B cell (primary cell): ENCODE measurements around the gene TFAP2D. TPM values are rescaled to one million over a fixed set of nuclear protein-coding genes. Genes with fewer than 3 reads are reported as not detected.
A peak's percentile ranks its signal among the peaks of the same experiment; 100 is the strongest.

ENCODE experiments used
- ATAC-seq: fragments of 200-7000 bp; cut with Tn5 transposase; one replicate; pipeline ENCODE4 v1.10.0; 2021; ENCODE audit warnings: low read depth, mild to moderate bottlenecking, moderate number of reproducible peaks, moderate library complexity
- CTCF ChIA-PET: fragments of 350-600 bp; sonication (Branson Sonifier 250); formaldehyde crosslinking; loops from one replicate; lab custom pipeline; 2021; ENCODE audit warnings: antibody characterized with exemption, inconsistent platforms; lab: Charles Lee
- POLR2A ChIA-PET: fragments of 350-600 bp; sonication (Branson Sonifier 250); formaldehyde crosslinking; loops from one replicate; lab custom pipeline; 2021; ENCODE audit warnings: antibody characterized with exemption; lab: Charles Lee
- DNase-seq: peaks from one replicate; pipeline ENCODE4 v3.0.0; 2013
- H2AFZ ChIP-seq: 2 replicates; pipeline ENCODE4 v1.6.1; 2012; ENCODE audit warnings: mild to moderate bottlenecking, low read depth, low read length; ENCODE audit not compliant: insufficient read depth, poor library complexity, severe bottlenecking
- H3K27ac ChIP-seq, 2 donors: 1 replicate in 1 of 2; 2 replicates in 1 of 2; pipeline ENCODE4 v1.5.1; 2012 to 2013; ENCODE audit warnings: low read length in 2 of 2, mild to moderate bottlenecking in 2 of 2, moderate library complexity in 1 of 2
- H3K27me3 ChIP-seq, 4 experiments: fragments of 200-600 bp in 1 of 4; sonication (generic) in 1 of 4; replicated peaks in 1 of 4; 1 replicate in 2 of 4; 2 replicates in 2 of 4; pipeline versions ENCODE4 v1.6.1 to v1.7.0; 2013 to 2016; ENCODE audit warnings: low read length in 3 of 4, mild to moderate bottlenecking in 2 of 4, mixed read lengths in 1 of 4, moderate library complexity in 1 of 4; ENCODE audit not compliant: insufficient read depth in 4 of 4, control insufficient read depth in 3 of 4; ENCODE audit errors: control extremely low read depth in 1 of 4
- H3K36me3 ChIP-seq, 2 experiments: replicated peaks in 1 of 2; 1 replicate in 1 of 2; 2 replicates in 1 of 2; pipeline versions ENCODE4 v1.6.1 to v1.7.1; 2013; ENCODE audit warnings: low read length in 1 of 2; ENCODE audit not compliant: insufficient read depth in 2 of 2, control insufficient read depth in 1 of 2; ENCODE audit errors: control extremely low read depth in 1 of 2, extremely low read depth in 1 of 2
- H3K4me1 ChIP-seq, 2 donors: fragments of 200-600 bp in 1 of 2; sonication (generic) in 1 of 2; 1 replicate in 1 of 2; 2 replicates in 1 of 2; pipeline versions ENCODE4 v1.5.1 to v1.6.1; 2013 to 2017; ENCODE audit warnings: low read length in 2 of 2; ENCODE audit not compliant: control insufficient read depth in 2 of 2, insufficient read depth in 2 of 2
- H3K4me2 ChIP-seq: replicated peaks from 2 replicates; pipeline ENCODE3; 2012; ENCODE audit warnings: mild to moderate bottlenecking, low read depth, low read length; ENCODE audit not compliant: poor library complexity, severe bottlenecking
- H3K4me3 ChIP-seq, 5 experiments: fragments of 200-600 bp in 1 of 5; sonication (generic) in 1 of 5; 1 replicate in 3 of 5; 2 replicates in 2 of 5; pipeline versions ENCODE4 v1.5.1 to v1.7.0; 2011 to 2016; ENCODE audit warnings: low read length in 4 of 5, mild to moderate bottlenecking in 4 of 5, low read depth in 2 of 5, control low read depth in 1 of 5, moderate library complexity in 1 of 5; ENCODE audit not compliant: insufficient read depth in 1 of 5; ENCODE audit errors: control extremely low read depth in 1 of 5, extremely low read depth in 1 of 5
- H3K79me2 ChIP-seq: fragments of 200-600 bp; sonication (generic); one replicate; pipeline ENCODE4 v1.6.0; 2016; ENCODE audit warnings: low read length; ENCODE audit not compliant: control insufficient read depth, insufficient read depth
- H3K9ac ChIP-seq: fragments of 200-600 bp; sonication (generic); 2 replicates; pipeline ENCODE4 v1.6.1; 2017; ENCODE audit warnings: mild to moderate bottlenecking, low read length, moderate library complexity
- H3K9me3 ChIP-seq, 3 donors: one replicate each; pipeline versions ENCODE4 v1.6.1 to v1.7.1; 2013; ENCODE audit warnings: low read length in 2 of 3; ENCODE audit not compliant: control insufficient read depth in 2 of 3, insufficient read depth in 1 of 3; ENCODE audit errors: control extremely low read depth in 1 of 3
- H4K20me1 ChIP-seq: 2 replicates; pipeline ENCODE4 v1.6.0; 2012; ENCODE audit warnings: mild to moderate bottlenecking, low read length; ENCODE audit not compliant: insufficient read depth, control insufficient read depth, poor library complexity, severe bottlenecking
- H3K27ac Mint-ChIP-seq: one replicate; pipeline ENCODE4 v1.8.0; 2021; ENCODE audit warnings: mixed read lengths
- H3K27me3 Mint-ChIP-seq: one replicate; pipeline ENCODE4 v1.8.0; 2021; ENCODE audit warnings: mixed read lengths
- H3K4me1 Mint-ChIP-seq: one replicate; pipeline ENCODE4 v1.8.0; 2021; ENCODE audit warnings: mixed read lengths
- H3K4me3 Mint-ChIP-seq: one replicate; pipeline ENCODE4 v1.8.0; 2021; ENCODE audit warnings: mixed read lengths
- H3K9me3 Mint-ChIP-seq: one replicate; pipeline ENCODE4 v1.8.0; 2022; ENCODE audit warnings: mixed read lengths; ENCODE audit not compliant: insufficient read depth
- EZH2 ChIP-seq: IDR thresholded peaks from 2 replicates; pipeline ENCODE4 v1.6.1; 2012; ENCODE audit warnings: borderline replicate concordance, low read depth, mild to moderate bottlenecking, moderate library complexity, low read length; ENCODE audit not compliant: insufficient read depth, poor library complexity, severe bottlenecking
- WGBS: methylation state at CpG from one replicate; pipeline ENCODE4 v1.1.5; 2013; ENCODE audit warnings: missing lambda C conversion rate; ENCODE audit not compliant: insufficient coverage; 5-methylcytosine and 5-hydroxymethylcytosine counted together
- intact Hi-C: fragments of 100-400 bp; cut with micrococcal nuclease; formaldehyde crosslinking; loops from one replicate; pipeline ENCODE4 v1.10.0; 2022
- polyA plus RNA-seq: library from polyadenylated mRNA; depleted of rRNA; stranded (reverse); fragments of >200 nt; gene quantifications from 2 replicates; pipeline ENCODE4 v1.2.3, GENCODE V29; 2012
- total RNA-seq, 2 donors: library from RNA; stranded (reverse); fragments of 120-200 nt in 1 of 2; gene quantifications; 1 replicate in 1 of 2; 2 replicates in 1 of 2; pipeline versions ENCODE4 v1.2.3 to v1.2.4, GENCODE V29; 2013 to 2022
- TF ChIP-seq, protein P1 (sequence below): fragments of 200-600 bp; IDR thresholded peaks from one replicate; pipeline ENCODE4 v1.8.0; 2022; ENCODE audit warnings: antibody characterized with exemption, mild to moderate bottlenecking

The TFAP2D gene
- total and polyA plus RNA-seq, 2 donors (not counting 1 experiment from before 2014, with no cell fraction given): not detected

DNA sequence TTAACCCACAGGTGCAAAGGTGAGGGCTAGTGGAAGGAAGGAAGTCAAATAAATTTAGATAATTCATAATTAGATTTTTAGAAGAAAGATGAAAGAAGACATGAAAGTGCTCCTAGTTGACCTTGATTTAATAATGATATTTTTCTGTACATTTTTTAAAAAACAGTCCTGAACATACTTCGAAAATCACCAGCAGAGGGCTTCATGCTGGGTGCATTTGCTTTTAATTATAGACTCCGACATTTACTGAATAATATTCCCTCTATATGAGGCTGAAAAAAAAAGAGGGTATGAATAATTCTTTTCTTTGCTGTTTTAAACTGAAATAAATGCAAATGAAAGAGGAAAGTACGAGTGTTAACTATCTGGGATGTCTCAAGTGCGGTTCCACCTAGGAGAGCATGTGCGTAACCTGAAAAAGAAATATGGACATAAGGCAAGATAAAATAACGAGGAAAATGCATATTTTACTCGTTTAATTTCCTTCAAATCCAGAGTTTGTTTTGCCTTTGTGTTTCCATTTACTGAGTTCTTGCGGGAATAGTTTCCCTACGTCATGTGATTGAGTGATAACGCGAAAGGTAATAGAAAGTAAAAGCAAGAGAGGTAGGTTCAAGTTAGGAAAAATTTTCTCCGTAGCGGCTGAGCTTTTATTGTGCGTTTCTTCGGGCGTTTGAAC is 102.2 kb downstream of the TFAP2D start:
- H3K4me1 ChIP-seq: peaks cover 7 to 16% of the 10 kb centered on the region in 2 donors
- peak overlapping the region; percentile 40 to 87 (median 53) for H3K4me3 ChIP-seq
- Mint-ChIP-seq H3K9me3 (no peaks in the 10 kb centered on the region), H3K4me3 (peak overlapping the region; percentile 88), H3K27me3 (peaks cover 52% of the 10 kb centered on the region), H3K27ac (no peak overlapping the region), H3K4me1 (peaks cover 15% of the 10 kb centered on the region)
- peaks cover 1 to 38% (median 25%) of the 10 kb centered on the region in 4 experiments for H3K27me3 ChIP-seq
- no peaks in the 10 kb centered on the region for H3K36me3 ChIP-seq
- peak overlapping the region; percentile 64 for H3K4me2 ChIP-seq
- intact Hi-C loops: loop anchor here (5.0 to 10.0 kb wide), 2 partner anchors 537 to 1039 kb away; no protein-coding TSS in a partner anchor
- H4K20me1 ChIP-seq: no peaks in the 10 kb centered on the region
- H3K27ac ChIP-seq: no peak overlapping the region
- CTCF ChIA-PET: interaction anchor here (0.6 to 4.9 kb wide), 4 partner anchors 14 to 1206 kb away, joined by 3 to 23 read pairs (median 4); no protein-coding TSS in a partner anchor
- DNase-seq (no peak), ATAC-seq (no peak)
- POLR2A ChIA-PET: no interaction called here
- WGBS: 20% methylated on average over 4 of the region's 16 CpGs
- no peak for TF ChIP-seq EZH2
- TF ChIP-seq, protein P1, sequence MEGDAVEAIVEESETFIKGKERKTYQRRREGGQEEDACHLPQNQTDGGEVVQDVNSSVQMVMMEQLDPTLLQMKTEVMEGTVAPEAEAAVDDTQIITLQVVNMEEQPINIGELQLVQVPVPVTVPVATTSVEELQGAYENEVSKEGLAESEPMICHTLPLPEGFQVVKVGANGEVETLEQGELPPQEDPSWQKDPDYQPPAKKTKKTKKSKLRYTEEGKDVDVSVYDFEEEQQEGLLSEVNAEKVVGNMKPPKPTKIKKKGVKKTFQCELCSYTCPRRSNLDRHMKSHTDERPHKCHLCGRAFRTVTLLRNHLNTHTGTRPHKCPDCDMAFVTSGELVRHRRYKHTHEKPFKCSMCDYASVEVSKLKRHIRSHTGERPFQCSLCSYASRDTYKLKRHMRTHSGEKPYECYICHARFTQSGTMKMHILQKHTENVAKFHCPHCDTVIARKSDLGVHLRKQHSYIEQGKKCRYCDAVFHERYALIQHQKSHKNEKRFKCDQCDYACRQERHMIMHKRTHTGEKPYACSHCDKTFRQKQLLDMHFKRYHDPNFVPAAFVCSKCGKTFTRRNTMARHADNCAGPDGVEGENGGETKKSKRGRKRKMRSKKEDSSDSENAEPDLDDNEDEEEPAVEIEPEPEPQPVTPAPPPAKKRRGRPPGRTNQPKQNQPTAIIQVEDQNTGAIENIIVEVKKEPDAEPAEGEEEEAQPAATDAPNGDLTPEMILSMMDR: no peak
- H2AFZ ChIP-seq: peak overlapping the region; percentile 61
- no peaks in the 10 kb centered on the region for H3K79me2 ChIP-seq
- peak overlapping the region; percentile 62 for H3K9ac ChIP-seq
- peaks cover 0 to 5% (median 0%) of the 10 kb centered on the region in 3 donors for H3K9me3 ChIP-seq
